ENCODE measurements around the gene SCARF2. TPM values are rescaled to one million over a fixed set of nuclear protein-coding genes. Genes with fewer than 3 reads are reported as not detected.

Gene SCARF2
- total and polyA plus RNA-seq, 4 donors: 8.5 to 35.4 (median 27.8) TPM

GRCh38 chr22:20442485-20443284, 5.1 kb upstream of the SCARF2 start:
- Histone ChIP-seq H3K9me3 (ENCODE audit: control insufficient read depth, low read length) (no peaks in the 10 kb centered on the region), H3K36me3 (ENCODE audit: control insufficient read depth in 1 of 2, insufficient read depth in 2 of 2, low read length in 1 of 2) (no peaks in the 10 kb centered on the region), H3K4me1 (ENCODE audit: control insufficient read depth in 1 of 2, insufficient read depth in 2 of 2, low read length in 2 of 2) (no peaks in the 10 kb centered on the region), H3K4me3 (ENCODE audit: low read length in 2 of 2) (no peak overlapping the region), H3K27me3 (ENCODE audit: control insufficient read depth in 1 of 2, insufficient read depth in 2 of 2, low read length in 1 of 2) (no peaks in the 10 kb centered on the region), H3K27ac (ENCODE audit: low read depth in 1 of 2, low read length in 2 of 2) (no peak overlapping the region)
- 71 to 72% methylated on average over 7 of the region's 7 CpGs for WGBS, 2 donors
- DNase-seq (peak in 1 of 2 donors; percentile 49), ATAC-seq (ENCODE audit: low FRiP score) (no peak)
- intact Hi-C loops (cut with DNase I): no loop called here

GRCh38 chr22:20441631-20442484, 4.2 kb upstream of the SCARF2 start:
- WGBS, 2 donors: 78 to 80% methylated on average over 21 of the region's 21 CpGs
- no peak for ATAC-seq (ENCODE audit: low FRiP score)
- DNase-seq: peak; percentile 46 to 71
- intact Hi-C loops (cut with DNase I): no loop called here
- Histone ChIP-seq H3K9me3 (ENCODE audit: control insufficient read depth, low read length) (no peaks in the 10 kb centered on the region), H3K27me3 (ENCODE audit: control insufficient read depth in 1 of 2, insufficient read depth in 2 of 2, low read length in 1 of 2) (no peaks in the 10 kb centered on the region), H3K27ac (ENCODE audit: low read depth in 1 of 2, low read length in 2 of 2) (no peak overlapping the region), H3K4me1 (ENCODE audit: control insufficient read depth in 1 of 2, insufficient read depth in 2 of 2, low read length in 2 of 2) (no peaks in the 10 kb centered on the region), H3K4me3 (ENCODE audit: low read length in 2 of 2) (no peak overlapping the region), H3K36me3 (ENCODE audit: control insufficient read depth in 1 of 2, insufficient read depth in 2 of 2, low read length in 1 of 2) (no peaks in the 10 kb centered on the region)

GRCh38 chr22:20440637-20441591, 3.3 kb upstream of the SCARF2 start:
- Histone ChIP-seq H3K4me3 (ENCODE audit: low read length in 2 of 2) (no peak overlapping the region), H3K27me3 (ENCODE audit: control insufficient read depth in 1 of 2, insufficient read depth in 2 of 2, low read length in 1 of 2) (no peaks in the 10 kb centered on the region), H3K36me3 (ENCODE audit: control insufficient read depth in 1 of 2, insufficient read depth in 2 of 2, low read length in 1 of 2) (no peaks in the 10 kb centered on the region), H3K9me3 (ENCODE audit: control insufficient read depth, low read length) (no peaks in the 10 kb centered on the region), H3K27ac (ENCODE audit: low read depth in 1 of 2, low read length in 2 of 2) (no peak overlapping the region), H3K4me1 (ENCODE audit: control insufficient read depth in 1 of 2, insufficient read depth in 2 of 2, low read length in 2 of 2) (no peaks in the 10 kb centered on the region)
- DNase-seq: peak; percentile 32 to 62
- WGBS, 2 donors: 69 to 73% methylated on average over 12 to 13 of the region's 13 CpGs
- ATAC-seq (ENCODE audit: low FRiP score): no peak
- intact Hi-C loops (cut with DNase I): no loop called here

GRCh38 chr22:20439928-20440575, 2.4 kb upstream of the SCARF2 start:
- DNase-seq (peak; percentile 33 to 61), ATAC-seq (ENCODE audit: low FRiP score) (no peak)
- WGBS, 2 donors: 90 to 92% methylated on average over 5 of the region's 5 CpGs
- H3K27ac ChIP-seq (ENCODE audit: low read depth in 1 of 2, low read length in 2 of 2): no peak overlapping the region
- no peaks in the 10 kb centered on the region for H3K36me3 ChIP-seq (ENCODE audit: control insufficient read depth in 1 of 2, insufficient read depth in 2 of 2, low read length in 1 of 2)
- no peaks in the 10 kb centered on the region for H3K27me3 ChIP-seq (ENCODE audit: control insufficient read depth in 1 of 2, insufficient read depth in 2 of 2, low read length in 1 of 2)
- no peak overlapping the region for H3K4me3 ChIP-seq (ENCODE audit: low read length in 2 of 2)
- no peaks in the 10 kb centered on the region for H3K9me3 ChIP-seq (ENCODE audit: control insufficient read depth, low read length)
- intact Hi-C loops (cut with DNase I): no loop called here
- no peaks in the 10 kb centered on the region for H3K4me1 ChIP-seq (ENCODE audit: control insufficient read depth in 1 of 2, insufficient read depth in 2 of 2, low read length in 2 of 2)

- H3K9me3 ChIP-seq (ENCODE audit: control insufficient read depth, low read length): no peaks in the 10 kb centered on the region
- H3K4me1 ChIP-seq (ENCODE audit: control insufficient read depth in 1 of 2, insufficient read depth in 2 of 2, low read length in 2 of 2): no peaks in the 10 kb centered on the region
- DNase-seq: no peak
- 67 to 69% methylated on average over 4 of the region's 4 CpGs for WGBS, 2 donors
- H3K27ac ChIP-seq (ENCODE audit: low read depth in 1 of 2, low read length in 2 of 2): no peak overlapping the region
- no peaks in the 10 kb centered on the region for H3K36me3 ChIP-seq (ENCODE audit: control insufficient read depth in 1 of 2, insufficient read depth in 2 of 2, low read length in 1 of 2)
- no peak for ATAC-seq (ENCODE audit: low FRiP score)
- intact Hi-C loops (cut with DNase I): no loop called here
- no peak overlapping the region for H3K4me3 ChIP-seq (ENCODE audit: low read length in 2 of 2)
- H3K27me3 ChIP-seq (ENCODE audit: control insufficient read depth in 1 of 2, insufficient read depth in 2 of 2, low read length in 1 of 2): no peaks in the 10 kb centered on the region
Measured at GRCh38 chr22:20439556-20439927, 1.9 kb upstream of the SCARF2 start.

GRCh38 chr22:20438678-20439492, 1.3 kb upstream of the SCARF2 start:
- Histone ChIP-seq H3K27me3 (ENCODE audit: control insufficient read depth in 1 of 2, insufficient read depth in 2 of 2, low read length in 1 of 2) (no peaks in the 10 kb centered on the region), H3K4me1 (ENCODE audit: control insufficient read depth in 1 of 2, insufficient read depth in 2 of 2, low read length in 2 of 2) (no peaks in the 10 kb centered on the region), H3K27ac (ENCODE audit: low read depth in 1 of 2, low read length in 2 of 2) (peak overlapping the region in 1 of 2 donors; percentile 41), H3K9me3 (ENCODE audit: control insufficient read depth, low read length) (no peaks in the 10 kb centered on the region), H3K36me3 (ENCODE audit: control insufficient read depth in 1 of 2, insufficient read depth in 2 of 2, low read length in 1 of 2) (no peaks in the 10 kb centered on the region), H3K4me3 (ENCODE audit: low read length in 2 of 2) (peak overlapping the region in 1 of 2 donors; percentile 83)
- DNase-seq (peak; percentile 53 to 79), ATAC-seq (ENCODE audit: low FRiP score) (peak; percentile 43)
- intact Hi-C loops (cut with DNase I): no loop called here
- WGBS, 2 donors: 41 to 48% methylated on average over 12 to 13 of the region's 13 CpGs

- peak overlapping the region; percentile 67 to 83 for H3K4me3 ChIP-seq (ENCODE audit: low read length in 2 of 2)
Measured at GRCh38 chr22:20438427-20438677, 727 bp upstream of the SCARF2 start.

More at GRCh38 chr22:20438427-20438677, 727 bp upstream of the SCARF2 start:
- Histone ChIP-seq H3K9me3 (ENCODE audit: control insufficient read depth, low read length) (no peaks in the 10 kb centered on the region), H3K27ac (ENCODE audit: low read depth in 1 of 2, low read length in 2 of 2) (peak overlapping the region; percentile 30 to 41), H3K4me1 (ENCODE audit: control insufficient read depth in 1 of 2, insufficient read depth in 2 of 2, low read length in 2 of 2) (no peaks in the 10 kb centered on the region), H3K36me3 (ENCODE audit: control insufficient read depth in 1 of 2, insufficient read depth in 2 of 2, low read length in 1 of 2) (no peaks in the 10 kb centered on the region), H3K27me3 (ENCODE audit: control insufficient read depth in 1 of 2, insufficient read depth in 2 of 2, low read length in 1 of 2) (no peaks in the 10 kb centered on the region)
- ATAC-seq (ENCODE audit: low FRiP score): no peak
- WGBS, 2 donors: 18 to 24% methylated on average over 6 of the region's 6 CpGs
- no peak for DNase-seq
- intact Hi-C loops (cut with DNase I): no loop called here

Measured in aorta (tissue), 5 donors.